HepG2 (cell line): Measurements from ENCODE around the gene PSMC3IP. TPM values are rescaled to one million over a fixed set of nuclear protein-coding genes. Genes with fewer than 3 reads are reported as not detected.

Source experiments
- ATRX ChIP-seq: sonication (generic); formaldehyde crosslinking; IDR thresholded peaks from 2 replicates; pipeline ENCODE4 v1.4.0; 2020; ENCODE audit warnings: missing genetic modification reagents, borderline replicate concordance
- BRCA1 ChIP-seq: sonication (generic); formaldehyde crosslinking; IDR thresholded peaks from 2 replicates; pipeline ENCODE4 v1.4.0; 2020; ENCODE audit warnings: missing genetic modification reagents
- CC2D1A ChIP-seq: sonication (generic); formaldehyde crosslinking; IDR thresholded peaks from 2 replicates; pipeline ENCODE4 v1.8.1; 2023; ENCODE audit warnings: mild to moderate bottlenecking, missing genetic modification reagents
- CHCHD3 ChIP-seq: sonication (generic); formaldehyde crosslinking; IDR thresholded peaks from 2 replicates; pipeline ENCODE4 v1.8.0; 2022; ENCODE audit warnings: mild to moderate bottlenecking, missing genetic modification reagents, moderate library complexity
- ELF1 ChIP-seq: sonication (generic); formaldehyde crosslinking; IDR thresholded peaks from 2 replicates; pipeline ENCODE4 v1.4.0; 2020; ENCODE audit warnings: missing genetic modification reagents
- GPN1 ChIP-seq: sonication (generic); formaldehyde crosslinking; IDR thresholded peaks from 2 replicates; pipeline ENCODE4 v1.5.1; 2020; ENCODE audit warnings: missing genetic modification reagents, borderline replicate concordance
- HNF1A ChIP-seq, 2 experiments: sonication (generic) in 1 of 2; formaldehyde crosslinking in 1 of 2; IDR thresholded peaks; 2 replicates each; pipeline versions ENCODE4 v1.4.0 to v1.6.1; 2016 to 2020; ENCODE audit warnings: borderline replicate concordance in 1 of 2, low read depth in 1 of 2, mild to moderate bottlenecking in 1 of 2, missing genetic modification reagents in 1 of 2
- JUND ChIP-seq: sonication (generic); formaldehyde crosslinking; IDR thresholded peaks from 2 replicates; pipeline ENCODE4 v1.8.0; 2022; ENCODE audit warnings: mild to moderate bottlenecking, missing genetic modification reagents
- MIXL1 ChIP-seq: IDR thresholded peaks from 2 replicates; pipeline ENCODE4 v1.6.1; 2016
- MTF2 ChIP-seq: sonication (generic); formaldehyde crosslinking; IDR thresholded peaks from 2 replicates; pipeline ENCODE4 v1.5.0; 2020; ENCODE audit warnings: missing genetic modification reagents, borderline replicate concordance
- PITX1 ChIP-seq: sonication (generic); formaldehyde crosslinking; IDR thresholded peaks from 2 replicates; pipeline ENCODE4 v1.5.1; 2020; ENCODE audit warnings: mild to moderate bottlenecking, missing genetic modification reagents
- SMC3 ChIP-seq: IDR thresholded peaks from 2 replicates; pipeline ENCODE4 v1.6.1; 2011; ENCODE audit warnings: low read length, improper control_type of control experiment
- TOPORS ChIP-seq: sonication (generic); formaldehyde crosslinking; IDR thresholded peaks from 2 replicates; pipeline ENCODE4 v1.8.0; 2023; ENCODE audit warnings: mild to moderate bottlenecking, missing genetic modification reagents
- ZNF605 ChIP-seq: sonication (generic); formaldehyde crosslinking; IDR thresholded peaks from 2 replicates; pipeline ENCODE4 v1.8.0; 2022; ENCODE audit warnings: mild to moderate bottlenecking, missing genetic modification reagents
- ZNF615 ChIP-seq: sonication (generic); formaldehyde crosslinking; IDR thresholded peaks from 2 replicates; pipeline ENCODE4 v1.5.0; 2020; ENCODE audit warnings: mild to moderate bottlenecking, missing genetic modification reagents, borderline replicate concordance
- ZNF629 ChIP-seq: sonication (generic); formaldehyde crosslinking; conservative IDR thresholded peaks from 2 replicates; pipeline ENCODE4 v1.5.0; 2020; ENCODE audit warnings: missing genetic modification reagents
- ZNF792 ChIP-seq: IDR thresholded peaks from 2 replicates; pipeline ENCODE4 v1.6.1; 2016
- polyA plus RNA-seq, 8 experiments: library from polyadenylated mRNA; depleted of rRNA in 3 of 8; stranded (reverse) in 7 of 8; unstranded in 1 of 8; fragments of >200 nt; fragmentation: Illumina TruSeq in 4 of 8; extraction: Trizol in 4 of 8; gene quantifications; 2 replicates each; pipeline versions ENCODE4 v1.2.1 to v1.2.3, GENCODE V29; 2011 to 2016; ENCODE audit warnings: low read depth in 4 of 8, missing spikeins in 1 of 8, mixed read lengths in 1 of 8; ENCODE audit not compliant: insufficient read depth in 1 of 8
- total RNA-seq, 5 experiments: library from RNA; depleted of rRNA; stranded (reverse); fragments of >200 nt; fragmentation: Illumina TruSeq; extraction: Trizol; gene quantifications; 2 replicates each; pipeline ENCODE4 v1.2.3, GENCODE V29; 2016; ENCODE audit warnings: low read depth in 1 of 5
- TF ChIP-seq, protein P1 (sequence below): sonication (generic); formaldehyde crosslinking; IDR thresholded peaks from 2 replicates; pipeline ENCODE4 v1.4.0; 2020; ENCODE audit warnings: mild to moderate bottlenecking, low read depth, missing genetic modification reagents
- TF ChIP-seq, protein P2 (sequence below): IDR thresholded peaks from 2 replicates; pipeline ENCODE4 v1.6.1; 2016; ENCODE audit warnings: missing compliant biosample characterization, missing genetic modification reagents, borderline replicate concordance
- TF ChIP-seq, protein P3 (sequence below): sonication (generic); formaldehyde crosslinking; IDR thresholded peaks from 2 replicates; pipeline ENCODE4 v1.8.1; 2023; ENCODE audit warnings: missing genetic modification reagents, mild to moderate bottlenecking, borderline replicate concordance
- TF ChIP-seq, protein P4 (sequence below): fragments of 450-650 bp; IDR thresholded peaks from 2 replicates; pipeline ENCODE4 v1.6.1; 2017; ENCODE audit warnings: mild to moderate bottlenecking

PSMC3IP gene
- total and polyA plus RNA-seq, 2 of the 13 experiments (the other 11 are each of a cell fraction or from before 2014, with no cell fraction given): 6.5 to 22.4 TPM

GRCh38 chr17:42536048-42536371 is 41.5 kb downstream of the PSMC3IP start, which contains the start of gene NAGLU (continued):
- TF ChIP-seq, protein P1, sequence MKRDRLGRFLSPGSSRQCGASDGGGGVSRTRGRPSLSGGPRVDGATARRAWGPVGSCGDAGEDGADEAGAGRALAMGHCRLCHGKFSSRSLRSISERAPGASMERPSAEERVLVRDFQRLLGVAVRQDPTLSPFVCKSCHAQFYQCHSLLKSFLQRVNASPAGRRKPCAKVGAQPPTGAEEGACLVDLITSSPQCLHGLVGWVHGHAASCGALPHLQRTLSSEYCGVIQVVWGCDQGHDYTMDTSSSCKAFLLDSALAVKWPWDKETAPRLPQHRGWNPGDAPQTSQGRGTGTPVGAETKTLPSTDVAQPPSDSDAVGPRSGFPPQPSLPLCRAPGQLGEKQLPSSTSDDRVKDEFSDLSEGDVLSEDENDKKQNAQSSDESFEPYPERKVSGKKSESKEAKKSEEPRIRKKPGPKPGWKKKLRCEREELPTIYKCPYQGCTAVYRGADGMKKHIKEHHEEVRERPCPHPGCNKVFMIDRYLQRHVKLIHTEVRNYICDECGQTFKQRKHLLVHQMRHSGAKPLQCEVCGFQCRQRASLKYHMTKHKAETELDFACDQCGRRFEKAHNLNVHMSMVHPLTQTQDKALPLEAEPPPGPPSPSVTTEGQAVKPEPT: no peak; the same call in 1 of the 2 replicates
- no peak for TF ChIP-seq ZNF792 (CRISPR knock-in tag)
- no peak for TF ChIP-seq GPN1 (CRISPR knock-in tag)
- TF ChIP-seq MIXL1 (CRISPR knock-in tag): no peak
- peak; percentile 88 for TF ChIP-seq ZNF605 (CRISPR knock-in tag)
- TF ChIP-seq TOPORS (CRISPR knock-in tag): no peak
- TF ChIP-seq BRCA1 (CRISPR knock-in tag): 0 out of 2 replicates have a peak, but pooled peaks have one; percentile 39
- TF ChIP-seq ZNF629 (CRISPR knock-in tag): 0 out of 2 replicates have a peak, but pooled peaks have one; percentile 36
- TF ChIP-seq, protein P2, sequence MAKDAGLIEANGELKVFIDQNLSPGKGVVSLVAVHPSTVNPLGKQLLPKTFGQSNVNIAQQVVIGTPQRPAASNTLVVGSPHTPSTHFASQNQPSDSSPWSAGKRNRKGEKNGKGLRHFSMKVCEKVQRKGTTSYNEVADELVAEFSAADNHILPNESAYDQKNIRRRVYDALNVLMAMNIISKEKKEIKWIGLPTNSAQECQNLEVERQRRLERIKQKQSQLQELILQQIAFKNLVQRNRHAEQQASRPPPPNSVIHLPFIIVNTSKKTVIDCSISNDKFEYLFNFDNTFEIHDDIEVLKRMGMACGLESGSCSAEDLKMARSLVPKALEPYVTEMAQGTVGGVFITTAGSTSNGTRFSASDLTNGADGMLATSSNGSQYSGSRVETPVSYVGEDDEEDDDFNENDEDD (CRISPR knock-in tag): peak; percentile 61; the same call in 1 of the 2 replicates
- no peak for TF ChIP-seq ATRX (CRISPR knock-in tag)
- TF ChIP-seq ZNF615 (CRISPR knock-in tag): no peak
- TF ChIP-seq HNF1A (IDR thresholded peaks at IDR 0.05; ENCODE audit: low read depth): no peak
- no peak; the same call in 1 of the 2 replicates for TF ChIP-seq HNF1A (CRISPR knock-in tag; IDR thresholded peaks at IDR 0.05; ENCODE audit: borderline replicate concordance)
- peak; percentile 57; the same call in 1 of the 2 replicates for TF ChIP-seq PITX1 (CRISPR knock-in tag)
- no peak; the same call in 1 of the 2 replicates for TF ChIP-seq MTF2 (CRISPR knock-in tag)
- TF ChIP-seq CC2D1A (CRISPR knock-in tag): no peak
- TF ChIP-seq SMC3: no peak
- TF ChIP-seq ELF1: peak; percentile 98
- TF ChIP-seq CHCHD3 (CRISPR knock-in tag): no peak
- TF ChIP-seq, protein P3, sequence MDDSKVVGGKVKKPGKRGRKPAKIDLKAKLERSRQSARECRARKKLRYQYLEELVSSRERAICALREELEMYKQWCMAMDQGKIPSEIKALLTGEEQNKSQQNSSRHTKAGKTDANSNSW (CRISPR knock-in tag): no peak
- TF ChIP-seq, protein P4, sequence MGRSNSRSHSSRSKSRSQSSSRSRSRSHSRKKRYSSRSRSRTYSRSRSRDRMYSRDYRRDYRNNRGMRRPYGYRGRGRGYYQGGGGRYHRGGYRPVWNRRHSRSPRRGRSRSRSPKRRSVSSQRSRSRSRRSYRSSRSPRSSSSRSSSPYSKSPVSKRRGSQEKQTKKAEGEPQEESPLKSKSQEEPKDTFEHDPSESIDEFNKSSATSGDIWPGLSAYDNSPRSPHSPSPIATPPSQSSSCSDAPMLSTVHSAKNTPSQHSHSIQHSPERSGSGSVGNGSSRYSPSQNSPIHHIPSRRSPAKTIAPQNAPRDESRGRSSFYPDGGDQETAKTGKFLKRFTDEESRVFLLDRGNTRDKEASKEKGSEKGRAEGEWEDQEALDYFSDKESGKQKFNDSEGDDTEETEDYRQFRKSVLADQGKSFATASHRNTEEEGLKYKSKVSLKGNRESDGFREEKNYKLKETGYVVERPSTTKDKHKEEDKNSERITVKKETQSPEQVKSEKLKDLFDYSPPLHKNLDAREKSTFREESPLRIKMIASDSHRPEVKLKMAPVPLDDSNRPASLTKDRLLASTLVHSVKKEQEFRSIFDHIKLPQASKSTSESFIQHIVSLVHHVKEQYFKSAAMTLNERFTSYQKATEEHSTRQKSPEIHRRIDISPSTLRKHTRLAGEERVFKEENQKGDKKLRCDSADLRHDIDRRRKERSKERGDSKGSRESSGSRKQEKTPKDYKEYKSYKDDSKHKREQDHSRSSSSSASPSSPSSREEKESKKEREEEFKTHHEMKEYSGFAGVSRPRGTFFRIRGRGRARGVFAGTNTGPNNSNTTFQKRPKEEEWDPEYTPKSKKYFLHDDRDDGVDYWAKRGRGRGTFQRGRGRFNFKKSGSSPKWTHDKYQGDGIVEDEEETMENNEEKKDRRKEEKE: no peak
- TF ChIP-seq JUND (CRISPR knock-in tag): no peak
